ENCODE results near the gene ZNRF3. TPM values are rescaled to one million over a fixed set of nuclear protein-coding genes. Genes with fewer than 3 reads are reported as not detected.

Gene ZNRF3
- total RNA-seq, 4 donors from 2014 or later: 12.9 to 29.7 (median 21.9) TPM

DNA sequence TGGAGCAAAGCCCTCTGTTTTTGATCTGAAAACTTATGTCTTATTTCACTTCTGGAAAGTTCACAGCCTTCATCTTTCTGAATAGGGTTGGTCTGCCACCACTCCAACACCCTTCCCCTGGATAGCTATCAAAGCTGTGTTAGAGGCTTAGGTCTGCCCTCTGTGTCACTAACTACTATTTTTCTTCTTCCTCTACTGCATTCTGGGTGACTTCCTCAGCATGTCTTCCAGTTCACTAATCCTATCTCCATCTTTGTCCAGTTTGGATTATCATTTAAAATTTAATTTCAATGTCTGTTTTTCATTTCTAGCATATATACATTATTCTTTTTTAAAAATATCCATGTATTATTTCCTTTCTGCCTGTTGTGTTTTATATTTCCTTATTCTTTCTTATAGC lies 84.6 kb downstream of the ZNRF3 start:
- no peak for DNase-seq (ENCODE audit: extremely low spot score)
- intact Hi-C loops (cut with DNase I): no loop called here
- Histone ChIP-seq H3K4me3 (no peak overlapping the region), H3K36me3 (no peaks in the 10 kb centered on the region), H3K27me3 (no peaks in the 10 kb centered on the region), H3K27ac (replicated peaks in 1 of 4) (no peak overlapping the region), H3K9me3 (no peaks in the 10 kb centered on the region), H3K4me1 (no peaks in the 10 kb centered on the region)
- TF ChIP-seq EP300 (IDR thresholded peaks at IDR 0.05) (no peak), POLR2A (IDR thresholded peaks at IDR 0.05; ENCODE audit: low read depth) (no peak), POLR2AphosphoS5 (IDR thresholded peaks at IDR 0.05) (no peak)
- TF ChIP-seq, protein P1, sequence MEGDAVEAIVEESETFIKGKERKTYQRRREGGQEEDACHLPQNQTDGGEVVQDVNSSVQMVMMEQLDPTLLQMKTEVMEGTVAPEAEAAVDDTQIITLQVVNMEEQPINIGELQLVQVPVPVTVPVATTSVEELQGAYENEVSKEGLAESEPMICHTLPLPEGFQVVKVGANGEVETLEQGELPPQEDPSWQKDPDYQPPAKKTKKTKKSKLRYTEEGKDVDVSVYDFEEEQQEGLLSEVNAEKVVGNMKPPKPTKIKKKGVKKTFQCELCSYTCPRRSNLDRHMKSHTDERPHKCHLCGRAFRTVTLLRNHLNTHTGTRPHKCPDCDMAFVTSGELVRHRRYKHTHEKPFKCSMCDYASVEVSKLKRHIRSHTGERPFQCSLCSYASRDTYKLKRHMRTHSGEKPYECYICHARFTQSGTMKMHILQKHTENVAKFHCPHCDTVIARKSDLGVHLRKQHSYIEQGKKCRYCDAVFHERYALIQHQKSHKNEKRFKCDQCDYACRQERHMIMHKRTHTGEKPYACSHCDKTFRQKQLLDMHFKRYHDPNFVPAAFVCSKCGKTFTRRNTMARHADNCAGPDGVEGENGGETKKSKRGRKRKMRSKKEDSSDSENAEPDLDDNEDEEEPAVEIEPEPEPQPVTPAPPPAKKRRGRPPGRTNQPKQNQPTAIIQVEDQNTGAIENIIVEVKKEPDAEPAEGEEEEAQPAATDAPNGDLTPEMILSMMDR (IDR thresholded peaks at IDR 0.05): no peak

DNA sequence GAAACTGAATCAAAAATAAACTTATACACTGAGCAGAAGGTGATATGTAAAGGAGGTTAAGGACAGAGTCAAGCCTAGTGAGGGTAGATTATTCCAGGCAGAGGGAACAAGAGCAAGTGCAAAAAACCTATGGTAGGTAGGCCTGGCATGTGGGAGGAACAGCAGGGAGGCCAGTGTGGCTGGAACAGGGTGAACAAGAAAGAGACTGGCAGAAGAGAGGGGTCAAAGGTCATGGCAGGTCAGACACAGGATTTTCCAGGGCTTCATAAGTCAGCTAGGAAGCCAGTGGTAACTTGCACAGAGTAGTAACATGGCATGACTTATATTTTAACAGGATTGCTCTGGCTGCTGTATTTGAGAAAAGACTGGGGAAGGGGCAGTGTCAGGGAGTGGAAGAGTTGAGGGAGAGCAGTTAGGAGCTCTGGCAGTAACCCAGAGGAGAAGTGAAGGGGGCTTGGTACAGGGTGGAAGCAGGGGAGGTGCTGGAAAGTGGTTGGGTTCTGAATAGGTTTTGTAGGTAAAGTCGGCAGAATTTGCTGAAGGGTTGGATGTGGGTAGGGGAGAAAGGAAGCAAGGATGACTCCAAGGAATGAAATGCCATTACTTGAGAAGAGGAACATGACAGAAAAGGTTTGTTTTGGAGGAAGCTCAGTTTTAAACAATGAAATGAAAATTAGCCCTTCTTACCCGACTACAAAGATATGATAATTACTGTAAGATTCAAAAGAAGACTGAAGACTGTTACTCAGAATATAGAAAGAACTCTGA lies 86.2 kb downstream of the ZNRF3 start:
- 83% methylated on average over 2 of the region's 2 CpGs for WGBS
- no peaks in the 10 kb centered on the region for H3K4me1 ChIP-seq
- no peaks in the 10 kb centered on the region for H3K27me3 ChIP-seq
- no peaks in the 10 kb centered on the region for H3K36me3 ChIP-seq
- no peak overlapping the region for H3K27ac ChIP-seq (replicated peaks in 1 of 4)
- no peak for TF ChIP-seq POLR2A (IDR thresholded peaks at IDR 0.05; ENCODE audit: low read depth)
- TF ChIP-seq EP300 (IDR thresholded peaks at IDR 0.05): no peak
- TF ChIP-seq, protein P1 (IDR thresholded peaks at IDR 0.05): no peak
- no peak for TF ChIP-seq POLR2AphosphoS5 (IDR thresholded peaks at IDR 0.05)
- H3K4me3 ChIP-seq: no peak overlapping the region
- no peaks in the 10 kb centered on the region for H3K9me3 ChIP-seq
- intact Hi-C loops (cut with DNase I): no loop called here
- no peak for DNase-seq (ENCODE audit: extremely low spot score)

DNA sequence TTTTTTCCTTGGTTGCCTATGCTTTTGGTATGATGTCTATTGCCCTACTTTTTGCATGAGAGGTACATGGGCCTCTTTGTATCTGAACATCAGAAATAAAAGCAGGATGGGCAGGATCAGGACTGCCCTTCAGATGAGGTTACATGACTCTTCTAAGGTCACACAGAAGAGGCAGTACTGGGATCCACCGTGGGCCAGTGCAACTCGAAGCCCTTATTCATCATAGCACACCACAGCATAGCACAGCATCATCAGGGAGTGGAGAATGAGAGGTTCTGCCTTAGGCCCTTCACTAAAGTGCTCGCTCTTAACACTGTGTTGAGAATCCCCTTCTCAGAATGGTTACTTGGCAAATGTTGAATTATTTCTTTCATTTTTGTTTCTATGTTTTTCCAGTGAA lies 90.0 kb downstream of the ZNRF3 start:
- no peaks in the 10 kb centered on the region for H3K36me3 ChIP-seq
- H3K9me3 ChIP-seq: no peaks in the 10 kb centered on the region
- H3K27me3 ChIP-seq: no peaks in the 10 kb centered on the region
- intact Hi-C loops (cut with DNase I): no loop called here
- no peak overlapping the region for H3K27ac ChIP-seq (replicated peaks in 1 of 4)
- H3K4me1 ChIP-seq: peaks cover 3 to 24% (median 23%) of the 10 kb centered on the region in 4 donors
- no peak overlapping the region for H3K4me3 ChIP-seq
- TF ChIP-seq, protein P1 (IDR thresholded peaks at IDR 0.05): no peak
- TF ChIP-seq POLR2A (IDR thresholded peaks at IDR 0.05; ENCODE audit: low read depth) (no peak), EP300 (IDR thresholded peaks at IDR 0.05) (no peak), POLR2AphosphoS5 (IDR thresholded peaks at IDR 0.05) (no peak)
- 92% methylated on average over 3 of the region's 3 CpGs for WGBS
- DNase-seq (ENCODE audit: extremely low spot score): no peak

DNA sequence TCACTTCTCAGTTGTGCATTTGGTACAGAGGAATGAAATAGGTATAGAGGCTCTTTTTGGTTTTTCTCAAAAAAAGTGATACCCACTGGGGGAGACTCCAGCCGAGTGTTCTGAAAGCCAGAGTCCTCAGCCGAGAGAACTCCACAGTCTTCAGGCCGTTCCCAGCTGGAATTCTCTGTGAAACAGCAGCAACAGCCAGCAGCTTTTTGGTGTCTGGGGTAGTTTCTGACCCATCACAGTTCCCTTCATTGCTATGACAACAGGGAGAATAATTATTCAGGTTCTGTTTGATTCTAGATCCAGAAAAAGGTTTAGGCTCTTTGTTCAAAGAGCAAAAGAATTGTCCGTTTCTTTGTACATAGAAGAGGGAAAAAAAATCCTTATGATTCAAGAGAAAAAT lies 93.7 kb downstream of the ZNRF3 start:
- H3K9me3 ChIP-seq: no peaks in the 10 kb centered on the region
- H3K36me3 ChIP-seq: no peaks in the 10 kb centered on the region
- intact Hi-C loops (cut with DNase I): no loop called here
- H3K27me3 ChIP-seq: no peaks in the 10 kb centered on the region
- H3K4me1 ChIP-seq: peaks cover 3 to 39% (median 35%) of the 10 kb centered on the region in 4 donors
- 64% methylated on average over 4 of the region's 4 CpGs for WGBS
- DNase-seq (ENCODE audit: extremely low spot score): no peak
- H3K4me3 ChIP-seq: peak overlapping the region; percentile 18 to 33 (median 28)
- TF ChIP-seq POLR2AphosphoS5 (IDR thresholded peaks at IDR 0.05) (no peak), POLR2A (IDR thresholded peaks at IDR 0.05; ENCODE audit: low read depth) (no peak), EP300 (IDR thresholded peaks at IDR 0.05) (no peak)
- TF ChIP-seq, protein P1 (IDR thresholded peaks at IDR 0.05): no peak
- peak overlapping the region; percentile 28 to 51 (median 38) for H3K27ac ChIP-seq (replicated peaks in 1 of 4)
